ENCODE results near the gene PFN3. TPM values are rescaled to one million over a fixed set of nuclear protein-coding genes. Genes with fewer than 3 reads are reported as not detected.

PFN3 gene
- total and polyA plus RNA-seq, 2 of the 13 experiments (the other 11 are each of a cell fraction or from before 2014, with no cell fraction given), result not detected

GRCh38 chr5:177354711-177355110, 45.8 kb downstream of the PFN3 start (continued):
- no peak for TF ChIP-seq ZNF142 (CRISPR knock-in tag; IDR thresholded peaks at IDR 0.05)
- no peak for TF ChIP-seq ZNF720 (CRISPR knock-in tag; IDR thresholded peaks at IDR 0.05)
- TF ChIP-seq MYPOP (CRISPR knock-in tag; IDR thresholded peaks at IDR 0.05), result 0 out of 2 replicates have a peak, but pooled peaks have one; percentile 6
- 0 out of 2 replicates have a peak, but pooled peaks have one; percentile 34 for TF ChIP-seq ZNF354B (CRISPR knock-in tag; IDR thresholded peaks at IDR 0.05)

GRCh38 chr5:177354256-177354655, 46.2 kb downstream of the PFN3 start:
- FAIRE-seq (no peak), DNase-seq (ENCODE audit: low spot score) (peak; percentile 83), ATAC-seq (peak; percentile 29)
- no peaks in the 10 kb centered on the region; a peak in 1 of 5 replicates for H3K27me3 ChIP-seq (ENCODE audit: control insufficient read depth in 1 of 2, insufficient read depth in 2 of 2, low read length in 2 of 2)
- H3K4me2 ChIP-seq (ENCODE audit: low read depth, low read length), result peak overlapping the region; percentile 75
- ChIA-PET CTCF (ENCODE audit: low intra/inter-chr PET ratio, low total read pairs) (no interaction called here), POLR2A (interaction anchor here (0.6 to 6.8 kb wide), 17 partner anchors 8 to 267 kb away, joined by 3 to 84 read pairs (median 4); partner anchors contain the start of genes F12, FGFR4 and PDLIM7)
- H3K4me1 ChIP-seq (ENCODE audit: insufficient read depth, low read length), result peaks cover 88% of the 10 kb centered on the region
- H2AFZ ChIP-seq (ENCODE audit: low read length), result no peak overlapping the region
- H4K20me1 ChIP-seq (ENCODE audit: insufficient read depth, low read length), result no peaks in the 10 kb centered on the region
- no peaks in the 10 kb centered on the region for H3K9me3 ChIP-seq (ENCODE audit: low read length)
- peak overlapping the region in 2 of 3 experiments; percentile 8 to 33; a peak in 3 of 6 replicates for H3K4me3 ChIP-seq (replicated peaks in 1 of 3; ENCODE audit: insufficient read depth in 1 of 3, low read depth in 2 of 3, low read length in 3 of 3)
- peak overlapping the region; percentile 60 for H3K27ac ChIP-seq (ENCODE audit: extremely low read length, insufficient read depth, low read length)
- no TSS peak for BruUV-seq (replicated peaks)
- in situ Hi-C loops (cut with HindIII; ENCODE audit: extremely low pct_ligation_motif_present, low pct_unique_long_range_greater_than_20kb) (loop anchor here (25.0 kb wide), 1 partner anchor 817 kb away; the partner anchor contains the start of genes CDHR2 and RNF44), intact Hi-C loops (cut with micrococcal nuclease; ENCODE audit: unreplicated experiment) (no loop called here)
- 3% methylated on average over 3 of the region's 3 CpGs for WGBS (ENCODE audit: low lambda C conversion rate)
- H3K9ac ChIP-seq (ENCODE audit: insufficient read depth, low read depth, low read length), result peak overlapping the region; percentile 45
- no peaks in the 10 kb centered on the region; a peak in 2 of 5 replicates for H3K36me3 ChIP-seq (replicated peaks in 1 of 2; ENCODE audit: control insufficient read depth in 1 of 2, insufficient read depth in 2 of 2, low read length in 2 of 2)
- H3K79me2 ChIP-seq (ENCODE audit: insufficient read depth, low read length), result peaks cover 21% of the 10 kb centered on the region
- TF ChIP-seq KDM6A (CRISPR knock-in tag; IDR thresholded peaks at IDR 0.05; ENCODE audit: low read depth), result 0 out of 2 replicates have a peak, but pooled peaks have one; percentile 47
- no peak for TF ChIP-seq ZSCAN29 (CRISPR knock-in tag; conservative IDR thresholded peaks at IDR 0.05)
- TF ChIP-seq MATR3 (CRISPR knock-in tag; IDR thresholded peaks at IDR 0.05), result no peak
- TF ChIP-seq THAP8 (CRISPR knock-in tag; IDR thresholded peaks at IDR 0.05; ENCODE audit: borderline replicate concordance), result no peak
- no peak for TF ChIP-seq SKIL (CRISPR knock-in tag; IDR thresholded peaks at IDR 0.05; ENCODE audit: borderline replicate concordance)
- TF ChIP-seq YEATS2 (CRISPR knock-in tag; IDR thresholded peaks at IDR 0.05; ENCODE audit: borderline replicate concordance), result peak; percentile 34; the same call in 1 of the 2 replicates
- no peak for TF ChIP-seq MED13 (CRISPR knock-in tag; IDR thresholded peaks at IDR 0.05)

All from HepG2 (cell line).